HG03442 (cell line): ENCODE data around the gene ADGRF1.
"Not testable (repeated sequence)": the region's sequence is repeated elsewhere in the genome, so short reads cannot be mapped to it uniquely, and the experiment has no call there.

Source experiments
- ATAC-seq: cut with Tn5 transposase; IDR thresholded peaks from one replicate; pipeline ENCODE4 v1.9.1; 2021; ENCODE audit warnings: mild to moderate bottlenecking, moderate library complexity; ENCODE audit not compliant: unreplicated experiment

Gene ADGRF1

DNA sequence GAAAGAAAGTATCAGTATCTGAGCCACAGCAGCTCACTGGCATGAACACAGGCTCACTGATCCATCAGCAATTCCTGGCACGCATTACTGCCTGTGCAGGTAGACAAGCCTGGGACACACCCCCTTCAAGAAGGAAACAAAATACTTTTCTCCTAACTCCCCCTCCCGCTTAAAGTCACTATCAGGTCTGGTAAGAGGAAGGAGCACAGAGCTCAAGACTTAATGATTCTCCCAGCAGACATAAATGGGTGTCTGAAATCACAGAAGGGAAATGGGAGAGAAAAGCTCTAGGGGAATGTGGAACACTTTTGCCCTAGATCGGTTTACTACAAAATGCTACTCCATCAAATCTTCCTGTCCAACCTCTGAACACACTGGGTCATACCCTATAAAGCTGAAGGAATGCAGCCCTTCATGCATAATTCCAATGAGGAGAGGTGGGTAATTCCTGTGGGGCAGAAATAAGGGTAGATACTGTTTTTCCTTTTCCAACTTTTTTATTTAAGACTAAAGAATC, at the start of gene ADGRF1:
Gene ADGRF1, minus strand, starts transcription at position 58 of the 517 bp plus-strand sequence. CDS start 13,271 bp downstream, outside the sequence.
- ATAC-seq, result no peak

DNA sequence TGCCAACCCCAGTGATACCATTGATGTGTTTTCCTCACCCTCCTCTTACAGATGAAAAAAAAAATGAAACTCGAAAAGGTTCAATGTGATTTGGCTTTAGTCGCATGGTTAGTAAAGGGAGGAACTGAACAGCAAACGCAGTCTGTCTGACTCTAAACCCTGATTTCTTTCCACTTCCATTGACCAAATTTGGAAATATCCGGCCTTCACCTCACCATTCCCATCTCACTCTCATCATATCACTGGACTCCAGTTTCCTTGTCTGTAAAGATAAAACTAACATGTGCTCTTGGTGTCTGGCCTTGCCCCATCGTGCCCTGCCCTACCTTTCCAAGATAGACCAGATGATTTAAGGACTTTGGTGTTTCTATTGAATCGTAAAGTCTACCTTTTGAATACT, 48.7 kb upstream of the ADGRF1 start:
- no peak for ATAC-seq

- ATAC-seq, result not testable (repeated sequence)
Observed at GRCh38 chr6:47089473-47089872, 47.3 kb upstream of the ADGRF1 start.

- ATAC-seq, result no peak
Observed at GRCh38 chr6:47086051-47086770, 44.1 kb upstream of the ADGRF1 start.

DNA sequence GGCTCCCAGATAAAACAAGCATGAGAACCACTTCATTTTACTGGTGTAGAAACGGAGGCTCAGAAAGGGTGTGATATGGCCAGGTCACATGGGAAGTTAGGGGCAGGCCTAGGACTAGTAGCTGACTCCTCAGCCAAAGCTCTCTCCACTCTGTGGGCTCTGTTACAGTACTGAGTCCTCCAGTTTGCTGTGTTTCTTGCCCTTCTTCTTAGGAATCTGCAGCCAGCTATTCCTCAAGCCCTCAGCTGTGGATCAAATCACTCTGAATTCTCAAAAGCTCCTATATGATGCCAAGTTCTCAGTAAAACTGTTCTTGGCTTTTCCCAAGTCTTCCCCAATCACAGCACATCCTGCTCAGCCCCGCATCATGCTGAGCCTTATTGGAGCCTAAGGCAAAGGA, 42.5 kb upstream of the ADGRF1 start:
- no peak for ATAC-seq

DNA sequence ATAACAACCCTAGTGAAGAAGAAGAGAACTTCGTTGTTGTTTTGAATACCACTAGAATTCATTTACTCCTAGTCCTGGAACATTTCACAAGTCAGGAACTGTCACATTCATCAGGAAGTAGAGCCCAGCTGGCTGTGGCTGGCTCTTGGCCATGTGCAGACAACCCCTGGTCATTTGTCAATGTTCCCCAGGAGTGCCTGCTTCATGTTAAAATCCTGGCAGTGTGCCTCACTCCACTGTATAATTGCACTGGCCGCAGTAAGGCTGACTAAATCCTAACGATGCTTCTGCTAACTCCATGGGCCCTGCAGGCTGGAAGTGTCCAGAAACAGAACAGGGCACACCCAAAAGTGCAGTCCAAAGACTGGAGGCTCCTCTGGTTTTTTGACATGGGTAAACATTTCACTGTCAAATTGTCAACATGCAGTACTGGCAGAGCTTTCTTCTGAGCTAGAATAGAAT, 41.5 kb upstream of the ADGRF1 start:
- no peak for ATAC-seq

GRCh38 chr6:47080083-47080596, 38.0 kb upstream of the ADGRF1 start:
- no peak for ATAC-seq

GRCh38 chr6:47079638-47080037, 37.5 kb upstream of the ADGRF1 start:
- ATAC-seq, result no peak

GRCh38 chr6:47078991-47079390, 36.9 kb upstream of the ADGRF1 start:
- no peak for ATAC-seq

GRCh38 chr6:47076422-47077344, 34.6 kb upstream of the ADGRF1 start:
- no peak for ATAC-seq

DNA sequence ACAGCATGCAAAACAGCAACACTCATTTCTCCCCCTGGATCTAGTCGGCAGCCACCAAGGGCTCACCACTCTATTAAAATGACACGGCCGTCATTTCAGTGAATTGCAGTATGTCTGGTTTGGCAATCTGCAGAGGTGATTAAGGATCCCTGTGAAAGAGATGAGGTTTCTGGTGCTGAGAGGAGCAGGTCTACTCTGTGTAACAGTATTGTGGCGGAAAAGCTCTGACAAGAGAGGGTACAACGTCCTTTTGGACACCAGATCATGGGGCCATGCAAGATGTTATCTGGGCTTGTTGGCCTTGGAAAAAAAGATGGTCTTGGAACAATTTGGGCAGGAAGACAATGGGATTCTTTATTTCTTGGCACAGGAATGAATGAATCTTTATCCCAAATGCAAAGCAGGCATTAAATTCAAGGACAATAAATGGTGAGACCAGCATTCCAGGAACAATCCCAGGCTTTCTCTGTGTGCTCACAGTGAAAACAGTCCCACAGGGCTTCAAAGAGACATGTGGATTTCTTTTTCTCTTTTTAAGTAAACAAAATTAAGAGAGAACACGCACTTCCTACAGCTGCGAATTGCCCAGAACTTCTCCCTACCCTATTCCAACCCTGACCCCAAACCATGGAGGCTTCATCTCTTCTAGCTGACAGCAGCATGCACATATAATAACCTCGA, 33.7 kb upstream of the ADGRF1 start:
- ATAC-seq, result no peak

GRCh38 chr6:47075168-47075567, 33.0 kb upstream of the ADGRF1 start:
- ATAC-seq, result no peak

DNA sequence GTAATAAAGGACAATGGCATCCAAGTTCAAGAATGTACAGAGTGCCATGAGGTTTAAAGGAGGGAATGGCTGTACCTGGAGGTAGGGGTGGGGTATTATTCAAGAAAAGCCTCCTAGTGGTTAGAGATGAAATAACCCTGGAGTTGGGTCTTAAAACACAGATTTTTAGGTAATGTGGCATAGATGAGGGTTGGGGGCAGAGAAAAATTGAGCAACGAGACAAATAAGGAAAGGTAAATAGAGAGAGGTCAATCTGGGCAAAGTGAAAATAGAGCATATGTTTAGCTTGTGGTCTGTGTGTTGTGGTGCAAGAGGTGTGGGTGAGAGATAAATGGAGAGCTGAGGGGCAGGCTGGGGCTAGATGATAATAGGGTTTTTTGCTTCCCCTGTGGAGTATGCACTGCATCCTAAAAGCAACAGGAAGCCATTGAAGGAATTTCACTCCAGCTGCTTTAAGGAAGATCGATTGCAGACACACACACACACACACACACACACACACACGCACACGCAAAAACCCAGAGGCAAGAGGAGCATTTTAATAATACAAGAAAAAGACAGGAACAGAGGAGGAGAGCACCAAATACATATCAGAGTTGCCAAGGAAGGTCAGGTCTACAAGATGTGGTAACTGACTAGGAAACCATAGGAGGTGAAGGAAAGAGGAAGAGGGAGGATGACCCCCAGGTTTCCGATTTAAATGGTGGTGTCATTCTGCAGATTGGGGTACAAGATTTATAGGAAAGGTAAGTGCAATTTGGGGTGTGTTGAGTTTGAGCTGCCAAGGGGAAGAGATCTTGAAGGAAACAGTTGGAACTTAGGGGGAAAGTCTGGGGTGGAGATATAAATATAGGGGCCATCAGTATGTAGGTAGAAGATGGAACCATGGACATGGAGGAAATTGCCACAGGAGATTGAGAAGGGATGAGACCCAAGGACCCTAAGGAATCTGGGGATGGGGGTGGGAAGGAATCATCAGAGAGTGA, 31.3 kb upstream of the ADGRF1 start:
- ATAC-seq, result no peak

DNA sequence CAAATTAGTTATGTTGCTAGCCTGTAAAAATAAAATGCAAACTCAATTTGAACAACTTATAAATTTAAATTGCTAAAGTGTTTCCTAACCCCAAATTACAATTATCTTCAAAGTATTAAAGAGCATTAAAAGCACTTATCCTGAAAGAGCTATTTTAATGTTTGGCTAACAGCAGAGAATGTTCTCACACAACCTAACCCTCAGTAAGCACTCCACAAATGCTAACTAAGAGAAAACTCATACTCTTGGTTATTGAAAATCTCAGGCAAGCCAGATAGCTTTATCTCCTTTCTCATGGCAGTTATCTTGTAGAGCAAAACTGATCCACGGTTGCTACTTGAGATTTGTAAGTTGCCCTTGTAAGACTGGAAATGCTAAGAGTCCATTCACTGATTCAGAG, 30.5 kb upstream of the ADGRF1 start:
- ATAC-seq, result no peak

DNA sequence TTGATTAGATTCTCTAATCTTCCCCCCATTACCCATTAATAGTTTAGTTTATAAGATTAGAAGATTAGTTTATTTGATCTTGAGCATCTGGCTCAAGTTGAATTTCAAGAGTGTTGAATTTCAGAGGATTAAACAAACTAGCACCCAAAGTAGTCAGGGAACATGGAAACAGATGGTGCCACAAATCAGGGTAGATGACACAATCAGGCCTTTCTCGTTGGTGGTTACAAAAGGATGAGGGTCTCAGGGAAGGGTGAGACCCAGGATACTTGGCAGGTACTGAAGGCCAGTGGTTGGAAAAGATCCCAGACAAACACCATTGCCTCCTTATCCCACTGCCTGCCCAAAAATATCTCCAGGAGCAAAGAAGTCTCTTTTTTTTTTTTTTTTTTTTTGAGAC, 29.5 kb upstream of the ADGRF1 start:
- ATAC-seq, result no peak

GRCh38 chr6:47070461-47070860, 28.3 kb upstream of the ADGRF1 start:
- ATAC-seq, result no peak

DNA sequence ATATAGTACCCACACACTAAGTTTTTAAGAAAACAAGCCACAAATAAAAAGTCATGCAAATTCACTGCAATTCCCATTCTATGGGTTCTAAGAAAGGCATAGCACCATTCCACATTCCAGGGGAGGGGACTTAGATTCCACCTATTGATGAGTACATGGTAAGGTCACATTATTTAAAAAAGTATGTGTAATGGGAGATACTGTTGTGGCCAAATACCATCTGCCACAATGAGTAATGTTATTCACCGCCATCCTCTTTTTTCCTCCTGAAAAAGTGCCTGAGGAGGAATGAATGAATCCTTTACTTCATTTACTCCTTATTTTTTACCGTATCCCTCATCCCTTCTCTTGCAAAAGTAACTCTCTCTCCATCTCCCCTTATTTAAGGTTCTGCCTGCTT, 27.0 kb upstream of the ADGRF1 start:
- no peak for ATAC-seq

- no peak for ATAC-seq
Observed at GRCh38 chr6:47066418-47066817, 24.3 kb upstream of the ADGRF1 start.

GRCh38 chr6:47064274-47064673, 22.1 kb upstream of the ADGRF1 start:
- peak; percentile 69 for ATAC-seq

- no peak for ATAC-seq
Observed at GRCh38 chr6:47062346-47062745, 20.2 kb upstream of the ADGRF1 start.
